GM12892 (cell line): ENCODE measurements around the gene CXCL3. TPM values are rescaled to one million over a fixed set of nuclear protein-coding genes. Genes with fewer than 3 reads are reported as not detected.
A peak's percentile ranks its signal among the peaks of the same experiment; 100 is the strongest.
"Not testable (repeated sequence)": the region's sequence is repeated elsewhere in the genome, so short reads cannot be mapped to it uniquely, and the experiment has no call there.

Source experiments
- DNase-seq: peaks from one replicate; pipeline ENCODE4 v3.0.0; 2011; ENCODE audit not compliant: insufficient read length
- FAIRE-seq: peaks from 2 replicates; lab custom pipeline; 2011; peaks lifted over from hg19 to GRCh38; lab: Jason Lieb, UNC
- POLR2A ChIP-seq: IDR thresholded peaks from 2 replicates; pipeline ENCODE4 v1.6.1; 2011; ENCODE audit warnings: low read depth, low read length, control low read depth
- POLR2AphosphoS5 ChIP-seq: IDR thresholded peaks from 2 replicates; pipeline ENCODE4 v1.6.1; 2011; ENCODE audit warnings: low read depth, low read length, control low read depth
- TAF1 ChIP-seq: IDR thresholded peaks from 2 replicates; pipeline ENCODE4 v1.6.1; 2011; ENCODE audit warnings: low read depth, mild to moderate bottlenecking, control low read depth, low read length, borderline replicate concordance
- polyA plus RNA-seq: library from polyadenylated mRNA; unstranded; fragments of >200 nt; gene quantifications from one replicate; pipeline ENCODE4 v1.2.1, GENCODE V29; 2012; ENCODE audit warnings: missing spikeins, inconsistent platforms; ENCODE audit not compliant: missing spikeins

Gene CXCL3
- polyA plus RNA-seq, result not detected

GRCh38 chr4:74038425-74039314 is at the start of gene CXCL3:
CXCL3 (minus strand) TSS chr4:74038689; CDS start chr4:74038611, 78 bp downstream.
- DNase-seq, result no peak
- peak; percentile 50 for FAIRE-seq
- TF ChIP-seq POLR2A (no peak), POLR2AphosphoS5 (no peak), TAF1 (no peak)

GRCh38 chr4:74087481-74087880 is 49.0 kb upstream of the CXCL3 start:
- FAIRE-seq, result no peak
- DNase-seq, result no peak
- TF ChIP-seq POLR2AphosphoS5 (no peak), TAF1 (no peak), POLR2A (no peak)

GRCh38 chr4:74085669-74086068 is 47.2 kb upstream of the CXCL3 start:
- no peak for FAIRE-seq
- no peak for TF ChIP-seq POLR2A
- no peak for TF ChIP-seq POLR2AphosphoS5
- no peak for TF ChIP-seq TAF1
- DNase-seq, result no peak

- TF ChIP-seq POLR2AphosphoS5 (no peak), TAF1 (no peak), POLR2A (no peak)
- FAIRE-seq, result no peak
- DNase-seq, result no peak
These were observed 46.5 kb upstream of the CXCL3 start for GRCh38 chr4:74084984-74085383.

- TF ChIP-seq POLR2AphosphoS5, result no peak
- TF ChIP-seq TAF1, result no peak
- no peak for TF ChIP-seq POLR2A
- DNase-seq, result no peak
- FAIRE-seq, result no peak
These were observed 45.1 kb upstream of the CXCL3 start for GRCh38 chr4:74083546-74083945.

GRCh38 chr4:74081035-74081434 is 42.5 kb upstream of the CXCL3 start:
- TF ChIP-seq POLR2AphosphoS5 (no peak), TAF1 (no peak), POLR2A (no peak)
- no peak for FAIRE-seq
- DNase-seq, result no peak

- not testable (repeated sequence) for DNase-seq, FAIRE-seq
These were observed 41.9 kb upstream of the CXCL3 start for GRCh38 chr4:74080351-74080750.

- not testable (repeated sequence) for FAIRE-seq, DNase-seq
These were observed 40.5 kb upstream of the CXCL3 start for GRCh38 chr4:74079024-74079423.

GRCh38 chr4:74073358-74073757 is 34.9 kb upstream of the CXCL3 start:
- no peak for DNase-seq
- no peak for FAIRE-seq
- TF ChIP-seq POLR2A, result no peak
- no peak for TF ChIP-seq POLR2AphosphoS5
- TF ChIP-seq TAF1, result no peak

GRCh38 chr4:74072739-74073138 is 34.2 kb upstream of the CXCL3 start:
- DNase-seq (no peak), FAIRE-seq (no peak)
- no peak for TF ChIP-seq TAF1
- TF ChIP-seq POLR2AphosphoS5, result no peak
- no peak for TF ChIP-seq POLR2A

- no peak for DNase-seq
- FAIRE-seq, result no peak
- TF ChIP-seq POLR2AphosphoS5, result no peak
- TF ChIP-seq POLR2A, result no peak
- TF ChIP-seq TAF1, result no peak
These were observed 29.1 kb upstream of the CXCL3 start for GRCh38 chr4:74067586-74067985.

GRCh38 chr4:74066232-74066631 is 27.7 kb upstream of the CXCL3 start:
- FAIRE-seq, result no peak
- no peak for DNase-seq
- no peak for TF ChIP-seq TAF1

- TF ChIP-seq POLR2A (no peak), POLR2AphosphoS5 (no peak), TAF1 (no peak)
- no peak for FAIRE-seq
These were observed 26.7 kb upstream of the CXCL3 start for GRCh38 chr4:74065115-74065642.

More at GRCh38 chr4:74065115-74065642, 26.7 kb upstream of the CXCL3 start:
- DNase-seq, result no peak
